ENCODE results near the gene STK38L.

Gene STK38L

DNA sequence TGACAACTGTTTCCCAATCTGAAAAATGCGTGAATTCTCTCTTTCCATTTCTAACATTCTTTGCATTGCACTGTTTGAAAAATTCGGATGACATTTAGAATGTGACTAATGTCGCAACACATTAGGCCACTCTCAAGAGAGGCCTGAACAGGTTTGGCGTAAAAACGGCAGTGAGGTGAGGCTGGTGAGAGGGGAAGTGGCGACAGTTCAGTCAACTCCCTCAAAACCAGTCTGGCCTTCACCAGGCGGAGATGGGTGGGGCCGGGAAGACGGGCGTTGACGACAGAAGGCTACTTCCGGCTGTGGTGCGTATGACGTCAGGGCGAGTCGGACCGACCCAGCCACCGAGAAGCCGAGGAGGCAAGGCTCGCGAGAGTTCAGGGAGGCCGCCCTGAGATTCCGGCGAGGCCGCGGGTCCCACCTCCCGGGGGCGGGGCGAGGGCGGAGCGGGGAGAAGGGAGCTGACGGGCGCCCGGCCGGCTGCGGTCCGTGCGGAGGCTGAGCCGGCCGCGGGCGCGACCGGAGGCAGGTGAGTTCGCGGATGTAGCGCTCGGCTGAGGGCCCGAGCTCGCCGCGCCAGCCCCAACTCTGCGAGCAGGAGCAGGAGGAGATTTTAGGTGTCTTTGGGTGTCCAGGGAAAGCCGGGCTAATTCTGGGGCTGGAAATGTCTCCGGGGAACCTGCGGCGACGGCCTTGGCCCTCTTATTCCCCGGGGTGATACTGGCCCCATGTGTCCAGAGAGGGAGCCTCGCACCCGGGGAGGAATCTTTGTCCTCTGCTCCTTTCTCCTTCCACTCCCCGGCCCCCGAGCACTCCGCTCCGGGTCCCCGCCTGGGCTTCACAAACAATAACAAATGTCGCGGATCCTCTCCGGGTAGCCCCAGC lies at the start of gene STK38L:
STK38L (plus strand) TSS at position 483 of the 885 bp plus-strand sequence. CDS start 53,435 bp downstream, outside the sequence.
- peak; percentile 96 for DNase-seq (ENCODE audit: low read depth)

DNA sequence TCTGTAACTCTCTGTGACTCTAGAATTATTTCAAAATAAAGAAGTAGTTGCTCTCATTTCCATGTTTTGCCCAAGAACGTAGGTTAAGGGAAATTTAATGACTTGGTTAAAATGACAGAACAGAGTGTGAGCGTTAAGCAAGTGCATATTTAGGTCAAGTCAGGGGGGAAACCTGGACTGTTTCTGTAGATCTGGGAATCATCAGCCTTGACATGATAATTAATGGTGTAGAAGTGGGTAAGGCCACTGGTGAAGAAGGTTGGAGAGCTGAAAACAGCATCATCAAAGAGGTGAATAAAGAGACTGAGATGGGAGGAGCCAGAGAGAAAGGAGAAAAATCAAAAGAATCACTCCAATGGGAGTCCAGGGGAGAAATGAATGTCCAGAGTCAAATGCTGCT lies 49.4 kb upstream of the STK38L start:
- DNase-seq (ENCODE audit: low read depth): no peak

DNA sequence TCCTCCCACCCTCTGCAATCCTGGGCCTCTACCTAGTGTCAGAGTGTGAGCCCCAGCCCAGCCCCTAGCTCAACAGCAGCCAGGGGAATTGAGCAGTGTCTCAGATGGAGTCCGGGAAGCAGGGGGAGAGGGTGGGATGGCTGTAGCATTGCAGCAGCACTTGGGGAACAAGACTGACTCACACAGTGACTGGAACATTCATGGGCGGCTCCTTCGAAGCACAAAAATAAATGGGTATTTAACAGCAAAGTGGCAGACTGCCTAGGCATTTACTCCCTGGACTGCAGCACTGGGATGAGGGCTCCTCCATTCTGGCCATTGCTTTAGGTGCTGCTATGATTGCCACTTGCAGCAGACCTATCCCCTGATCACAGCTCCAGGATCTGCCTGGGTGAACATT lies 46.0 kb upstream of the STK38L start:
- DNase-seq (ENCODE audit: low read depth): peak; percentile 58

DNA sequence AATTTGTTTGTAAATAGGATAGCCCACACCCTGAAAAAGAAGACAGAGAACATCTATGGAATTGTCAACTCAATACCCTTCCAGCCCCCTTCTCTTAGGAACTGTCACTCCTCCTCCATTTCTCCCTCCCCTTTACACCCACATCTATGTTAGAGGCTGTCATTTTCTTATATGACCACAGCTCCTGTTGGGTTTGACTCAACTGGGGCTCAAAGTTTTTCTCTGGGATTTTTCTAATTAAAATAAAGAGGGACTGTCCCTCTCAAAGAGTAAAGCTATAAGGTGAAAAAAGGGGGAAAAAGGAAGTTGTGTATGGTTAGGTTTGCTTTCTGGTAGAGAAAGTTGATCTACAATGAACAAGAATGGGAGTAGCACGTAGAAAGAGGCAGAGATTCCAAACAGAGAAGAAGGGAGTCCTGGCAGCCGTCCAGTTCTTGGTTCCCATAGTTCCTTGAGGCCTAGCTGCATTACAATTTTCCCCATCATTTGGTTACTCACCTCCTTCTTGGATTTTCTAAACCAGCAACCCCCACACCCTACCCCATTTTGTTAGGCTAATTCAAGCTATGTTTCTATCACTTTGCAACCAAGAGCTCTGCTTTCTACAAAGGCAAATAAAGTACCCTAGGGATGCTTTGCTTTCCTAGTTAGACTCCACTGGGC lies 44.3 kb upstream of the STK38L start:
- no peak for DNase-seq (ENCODE audit: low read depth)

DNA sequence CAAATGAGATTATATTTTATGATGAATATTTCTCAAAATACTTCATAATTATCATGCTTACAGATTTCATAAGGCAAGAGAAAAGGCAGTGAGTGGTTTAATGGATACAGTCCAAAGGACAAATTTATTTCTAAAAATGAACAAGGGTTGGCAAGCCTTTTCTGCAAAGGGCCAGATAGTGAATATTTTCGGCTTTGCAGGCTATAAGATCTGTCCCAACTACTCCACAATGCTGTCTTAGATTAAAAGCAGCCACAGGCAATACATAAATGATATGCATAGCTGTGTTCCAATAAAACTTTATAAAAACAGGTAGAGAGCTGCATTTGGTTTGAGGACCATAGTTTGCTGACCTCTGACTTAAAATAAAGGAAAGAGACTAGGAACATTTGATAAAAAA lies 42.9 kb upstream of the STK38L start:
- no peak for DNase-seq (ENCODE audit: low read depth)

DNA sequence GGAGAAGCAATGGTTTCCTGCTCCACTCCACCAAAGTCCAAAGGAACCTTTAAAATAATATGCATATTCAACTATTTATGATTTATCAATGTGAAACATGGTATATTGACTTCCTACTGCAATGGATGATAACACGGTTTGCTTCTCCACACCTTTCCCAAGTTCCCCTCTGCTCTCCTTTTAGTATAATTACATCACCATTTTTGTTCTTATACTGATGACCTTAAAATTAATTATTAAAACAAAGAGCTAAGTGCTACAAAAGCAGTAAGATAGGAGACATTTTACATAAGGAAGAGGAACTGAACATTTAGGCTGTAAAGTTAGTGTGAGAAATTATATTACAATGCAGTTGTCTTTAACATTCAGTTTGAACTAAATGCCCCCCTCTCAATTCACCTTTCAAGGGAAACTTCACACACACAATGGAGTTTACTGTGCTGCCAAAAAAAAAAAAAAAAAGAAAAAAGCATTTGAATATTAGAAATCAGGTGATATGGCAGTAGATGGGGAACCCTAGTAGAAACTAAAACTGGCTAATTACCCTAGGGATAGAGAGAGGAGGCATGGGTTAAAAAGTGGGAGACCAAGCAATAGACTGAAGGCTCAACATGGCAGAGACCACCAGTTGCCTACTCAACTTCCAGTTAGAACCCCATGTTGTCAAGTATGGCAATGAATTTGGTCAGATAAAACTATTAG lies 37.1 kb upstream of the STK38L start:
- no peak for DNase-seq (ENCODE audit: low read depth)

DNA sequence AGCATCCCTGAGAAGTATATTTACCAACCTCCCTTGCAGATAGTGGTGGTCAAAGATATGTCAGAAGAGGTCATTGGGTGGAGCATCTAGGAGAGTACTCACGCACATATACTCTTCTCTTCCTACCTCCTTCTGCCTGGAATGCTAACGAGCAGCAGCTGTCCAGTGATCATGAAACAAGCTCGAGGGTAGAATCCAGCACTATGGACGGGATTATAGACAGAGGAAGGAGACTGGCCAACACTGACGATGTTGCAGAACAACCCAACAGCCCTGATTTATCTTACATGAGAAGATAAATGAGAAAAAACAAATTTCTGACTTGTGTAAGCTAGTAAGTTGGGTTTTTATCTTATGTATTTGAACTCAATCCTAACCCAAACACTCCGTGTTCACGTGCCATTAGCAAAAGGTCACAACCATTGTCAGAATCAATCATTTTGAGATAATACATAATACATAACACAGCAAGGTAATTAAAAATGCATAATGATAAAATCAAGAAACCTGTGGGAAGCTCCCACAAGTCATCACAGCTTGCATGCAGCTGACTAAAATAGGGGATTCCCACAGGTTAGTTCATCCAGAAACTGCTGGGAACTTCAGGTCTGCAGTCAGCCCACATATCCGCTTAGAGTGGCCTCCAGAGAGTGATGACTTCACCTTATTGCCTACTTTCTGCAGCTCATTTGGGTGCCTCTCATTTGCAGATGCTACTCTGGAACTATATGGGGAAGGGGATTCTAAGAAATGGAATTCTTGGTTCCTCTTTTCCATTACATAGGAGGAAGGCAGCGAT lies 36.3 kb upstream of the STK38L start:
- no peak for DNase-seq (ENCODE audit: low read depth)

DNA sequence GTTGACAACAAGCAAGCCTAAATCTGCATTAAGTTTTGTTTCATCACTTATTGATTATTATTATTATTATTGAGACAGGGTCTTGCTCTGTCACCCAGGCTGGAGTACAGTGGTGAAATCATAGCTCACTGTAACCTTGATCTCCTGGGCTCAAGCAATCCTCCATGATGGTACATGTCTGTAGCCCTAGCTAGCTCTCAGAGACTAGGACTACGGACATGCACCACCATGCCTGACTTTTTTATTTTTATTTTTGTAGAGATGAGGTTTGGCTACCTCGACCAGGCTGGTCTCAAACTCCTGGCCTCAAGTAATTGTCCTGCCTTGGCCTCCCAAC lies 35.7 kb upstream of the STK38L start:
- no peak for DNase-seq (ENCODE audit: low read depth)

DNA sequence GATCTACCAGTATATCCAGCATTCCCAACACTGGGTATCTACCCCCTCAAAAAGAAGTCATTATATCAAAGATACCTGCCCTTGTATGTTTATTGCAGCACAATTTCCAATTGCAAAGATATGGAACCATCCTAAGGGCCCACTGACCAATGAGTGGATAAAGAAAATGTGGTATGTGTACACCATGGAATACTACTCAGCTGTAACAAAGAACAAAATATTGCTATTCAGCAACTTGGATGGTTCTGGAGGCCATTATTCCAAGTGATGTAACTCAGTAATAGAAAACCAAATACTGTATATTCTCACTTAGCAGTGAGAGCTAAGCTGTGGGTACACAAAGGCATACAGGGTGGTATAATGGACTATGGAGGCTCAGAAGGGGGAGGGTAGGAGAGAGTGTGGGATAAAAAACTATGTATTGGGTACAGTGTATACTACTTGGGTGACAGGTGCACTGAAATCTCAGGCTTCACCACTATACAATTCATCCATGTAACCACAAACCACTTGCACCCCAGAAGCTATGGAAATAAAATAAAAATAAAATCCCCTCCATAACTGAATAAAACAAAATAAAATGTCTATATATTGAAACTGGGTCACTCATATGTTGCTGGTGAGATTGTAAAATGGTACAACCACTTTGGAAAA lies 34.7 kb upstream of the STK38L start:
- no peak for DNase-seq (ENCODE audit: low read depth)

DNA sequence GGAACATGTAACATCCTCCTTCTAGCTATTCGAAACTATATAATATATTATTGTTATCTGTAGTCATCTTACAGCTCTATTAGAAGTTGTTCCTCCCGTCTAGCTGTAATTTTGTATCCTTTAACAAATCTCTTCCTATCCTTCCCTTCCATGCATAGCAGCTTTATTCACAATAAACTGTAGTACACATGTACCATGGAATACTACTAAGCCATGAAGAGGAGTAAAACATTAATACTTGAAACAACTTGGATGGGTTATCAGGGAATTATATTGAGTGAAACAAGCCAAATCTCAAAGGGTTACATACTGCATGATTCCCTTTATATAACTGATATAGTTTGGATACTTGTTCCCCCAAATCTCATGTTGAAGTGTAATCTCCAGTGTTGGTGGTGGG lies 33.9 kb upstream of the STK38L start:
- DNase-seq (ENCODE audit: low read depth): no peak

DNA sequence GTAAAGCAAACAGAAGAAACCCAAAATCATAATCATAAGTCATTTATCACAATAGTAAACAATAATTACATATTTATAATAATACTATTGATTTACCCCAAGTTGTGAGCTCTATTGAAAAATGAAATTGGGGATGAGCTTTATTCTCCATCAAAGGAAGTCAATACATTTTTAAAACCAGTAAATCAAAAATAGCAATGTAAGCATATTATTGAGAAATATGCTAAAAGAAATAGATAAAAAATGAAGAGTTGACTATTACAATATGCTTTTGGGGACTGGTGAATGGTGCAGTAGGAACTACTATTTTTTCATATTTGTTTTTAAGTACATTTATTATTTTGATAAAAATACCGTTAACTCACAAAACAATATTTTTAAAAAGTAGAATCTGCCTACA lies 31.2 kb upstream of the STK38L start:
- DNase-seq (ENCODE audit: low read depth): no peak

DNA sequence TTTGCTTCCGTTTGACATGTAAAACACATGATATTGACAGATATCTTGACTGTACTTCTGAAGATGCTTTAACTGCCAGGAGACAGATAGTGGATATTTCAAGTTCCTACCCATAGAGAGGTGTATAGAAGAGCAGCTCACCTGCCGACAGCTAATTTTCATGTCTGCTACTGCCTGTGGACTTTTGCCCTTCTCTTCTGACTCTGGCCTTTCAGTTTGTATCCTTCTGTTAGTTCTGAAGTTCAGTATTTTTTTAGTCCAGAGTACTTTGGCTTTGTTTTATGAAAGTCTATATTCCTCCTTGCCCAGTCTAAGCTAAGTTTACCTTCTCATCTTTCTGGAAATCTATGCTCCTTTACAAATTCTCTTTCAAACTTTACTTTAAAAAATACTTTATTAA lies 30.8 kb upstream of the STK38L start:
- DNase-seq (ENCODE audit: low read depth): no peak

DNA sequence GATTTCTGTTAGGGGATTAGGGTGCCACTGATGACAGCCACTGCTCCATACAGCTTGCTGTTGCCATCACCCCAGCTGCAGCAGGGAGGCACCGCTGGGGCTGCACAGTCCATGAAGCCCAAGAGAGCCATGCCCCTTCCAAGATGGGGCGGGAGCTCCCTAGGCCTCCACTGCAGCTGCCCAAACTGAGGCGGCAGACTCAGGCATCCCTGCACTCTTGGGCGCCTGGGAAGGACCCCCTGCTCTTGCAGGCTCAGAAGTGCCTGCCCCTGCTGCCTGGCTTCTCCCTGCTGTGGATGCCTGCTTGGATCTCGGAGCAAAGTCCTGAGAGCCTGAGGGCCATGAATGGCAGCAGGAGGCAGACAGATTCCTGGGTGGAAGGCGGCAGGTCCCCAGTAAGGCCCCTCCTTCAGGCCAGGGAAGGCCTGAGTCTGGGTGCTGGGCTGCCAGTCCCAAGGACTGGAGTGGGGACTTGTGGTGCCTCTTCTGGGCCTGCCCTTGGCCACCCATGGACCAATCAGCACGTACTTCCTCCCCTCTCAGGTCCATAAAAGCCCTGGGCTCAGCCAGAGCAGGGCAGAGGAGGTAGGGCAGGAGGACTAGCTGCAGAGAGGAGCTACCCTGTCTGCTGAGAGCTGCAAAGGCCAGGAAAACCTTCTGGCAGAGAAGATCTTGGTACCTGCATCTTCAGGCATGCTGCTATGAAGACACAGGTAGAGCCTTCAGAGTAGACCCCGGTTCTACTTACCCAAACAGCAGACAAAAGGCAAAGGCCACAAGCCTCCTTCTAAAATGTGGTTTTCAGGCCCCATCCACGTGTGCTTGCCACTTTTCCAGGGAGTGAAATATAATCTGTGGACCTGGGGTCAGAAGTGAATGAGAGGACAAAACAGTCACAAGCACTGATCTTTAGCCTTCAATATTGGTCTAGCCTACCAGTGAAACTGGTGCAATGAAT lies 30.0 kb upstream of the STK38L start:
- DNase-seq (ENCODE audit: low read depth): no peak

DNA sequence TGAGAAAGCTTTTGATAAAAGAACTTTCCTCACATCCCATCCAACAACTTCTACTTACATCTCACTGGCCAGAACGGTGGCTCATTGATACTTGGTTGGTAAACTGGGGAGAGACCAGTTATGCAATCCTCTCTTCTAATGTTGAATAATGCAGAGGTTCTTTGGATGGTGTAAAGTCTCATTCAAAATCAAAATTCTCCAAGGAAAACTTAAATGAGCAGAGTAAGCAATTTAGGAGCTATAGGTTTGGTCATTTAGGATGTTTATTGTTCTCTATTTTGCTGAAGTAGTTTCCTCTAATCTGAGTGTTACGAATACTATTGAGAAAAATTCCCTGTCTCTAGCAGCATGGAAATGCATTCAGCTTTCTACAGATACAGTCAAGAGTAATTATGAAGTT lies 26.5 kb upstream of the STK38L start:
- DNase-seq (ENCODE audit: low read depth): no peak

DNA sequence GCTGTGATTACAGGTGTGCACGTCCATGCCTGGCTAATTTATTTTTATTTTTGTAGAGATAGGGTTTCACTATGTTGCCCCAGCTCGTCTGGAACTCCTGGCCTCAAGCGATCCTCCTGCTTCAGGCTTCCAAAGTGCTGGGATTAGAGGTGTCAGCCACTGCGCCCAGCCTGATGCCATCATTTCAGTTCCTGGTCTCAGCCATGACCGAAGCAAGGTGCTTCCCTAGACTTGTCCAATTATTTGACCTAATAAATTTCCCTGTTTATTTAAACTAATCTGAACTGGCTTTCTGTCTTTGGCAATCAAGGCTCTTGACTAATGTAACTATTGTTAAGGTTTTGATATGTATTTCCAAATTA lies 24.4 kb upstream of the STK38L start:
- no peak for DNase-seq (ENCODE audit: low read depth)

DNA sequence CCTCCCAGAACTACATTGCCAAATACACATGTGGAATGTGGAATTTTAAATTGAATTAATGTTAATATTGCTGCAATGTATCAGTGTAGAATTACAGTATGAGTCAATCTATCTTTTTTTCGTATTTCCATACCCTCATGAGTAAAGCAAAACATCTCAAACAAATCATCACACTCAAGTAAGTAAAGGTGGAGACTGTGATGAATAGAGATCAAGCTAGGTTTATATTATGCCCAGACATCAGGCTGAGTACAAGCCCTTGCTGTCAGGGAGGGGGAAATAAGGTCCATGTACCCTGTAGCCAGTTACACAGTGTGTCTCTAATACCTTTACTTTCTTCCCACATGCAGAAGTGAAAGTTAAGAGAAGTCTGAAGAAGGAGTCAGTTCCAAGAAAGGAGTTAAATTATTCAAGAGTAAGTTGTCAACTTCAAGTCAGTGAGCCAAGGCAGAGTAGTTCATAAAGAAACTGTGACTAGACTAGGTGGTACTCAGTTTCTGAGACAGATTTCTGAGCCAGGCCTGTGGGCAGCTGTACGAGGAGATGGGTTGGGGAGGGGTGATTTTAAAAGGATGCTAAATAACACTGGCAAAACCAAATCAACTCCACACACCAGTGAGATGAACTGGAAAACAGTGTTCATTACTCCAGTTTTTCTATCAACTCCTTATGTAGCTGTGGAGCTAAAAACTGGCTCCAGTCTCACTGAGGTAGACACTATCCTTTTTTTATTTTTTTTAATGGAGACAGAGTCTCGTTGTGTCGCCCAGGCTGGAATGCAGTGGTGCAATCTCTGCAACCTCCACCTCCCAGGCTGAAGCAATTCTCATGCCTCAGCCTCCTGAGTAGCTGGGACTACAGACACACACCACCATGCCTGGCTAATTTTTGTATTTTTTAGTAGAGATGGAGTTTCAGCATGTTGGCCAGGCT lies 23.8 kb upstream of the STK38L start:
- DNase-seq (ENCODE audit: low read depth): peak; percentile 73

DNA sequence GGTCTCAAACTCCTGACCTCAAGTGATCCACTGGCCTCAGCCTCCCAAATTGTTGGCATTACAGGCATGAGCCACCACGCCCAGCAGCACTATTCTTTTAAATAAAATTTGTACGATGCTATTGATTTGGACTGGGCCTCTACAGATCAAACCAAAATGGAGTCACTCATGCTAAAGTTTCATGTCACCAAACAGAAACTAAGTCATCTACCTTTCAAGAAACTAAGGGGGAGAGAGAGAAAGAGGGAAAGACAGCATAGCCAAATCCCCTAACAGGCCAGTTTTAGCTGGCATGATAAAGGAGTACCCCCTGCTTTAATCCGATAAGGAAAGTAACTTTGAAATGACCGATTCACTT lies 23.1 kb upstream of the STK38L start:
- no peak for DNase-seq (ENCODE audit: low read depth)

DNA sequence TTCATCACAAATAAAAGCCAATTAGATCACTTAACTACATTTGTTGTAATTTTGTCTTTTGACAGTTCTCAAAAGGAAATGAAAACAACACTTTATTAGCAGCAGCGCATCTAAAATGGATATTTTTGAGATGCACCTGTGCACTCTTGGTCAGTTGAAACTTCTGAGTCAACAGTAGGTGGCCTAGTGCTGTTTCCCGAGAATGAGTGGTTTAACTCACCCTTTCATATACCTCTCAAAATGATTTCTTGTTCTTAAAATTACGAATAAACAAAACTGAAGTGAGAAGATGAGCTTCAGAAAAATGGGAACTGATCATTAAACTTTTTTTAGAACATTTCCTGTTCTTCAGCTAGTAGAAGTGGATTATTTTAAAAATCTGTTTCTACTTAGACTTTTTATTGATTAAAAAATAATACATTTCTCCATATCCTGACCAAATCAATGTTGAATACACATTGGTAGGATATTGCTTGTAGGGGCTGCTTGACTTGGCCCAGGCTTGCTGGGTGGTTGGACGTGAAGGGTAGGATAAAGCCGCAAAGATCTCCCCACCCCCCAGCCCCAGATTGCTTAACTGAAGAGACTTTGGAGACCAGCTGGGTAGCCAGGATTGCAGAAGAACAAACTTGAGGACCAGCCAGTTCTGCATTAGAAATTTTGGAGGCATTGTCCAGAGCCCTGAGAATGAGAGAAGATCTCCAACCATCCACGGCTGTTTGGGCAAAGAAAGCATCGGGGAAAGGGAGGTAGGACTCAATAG lies 22.3 kb upstream of the STK38L start:
- DNase-seq (ENCODE audit: low read depth): no peak

DNA sequence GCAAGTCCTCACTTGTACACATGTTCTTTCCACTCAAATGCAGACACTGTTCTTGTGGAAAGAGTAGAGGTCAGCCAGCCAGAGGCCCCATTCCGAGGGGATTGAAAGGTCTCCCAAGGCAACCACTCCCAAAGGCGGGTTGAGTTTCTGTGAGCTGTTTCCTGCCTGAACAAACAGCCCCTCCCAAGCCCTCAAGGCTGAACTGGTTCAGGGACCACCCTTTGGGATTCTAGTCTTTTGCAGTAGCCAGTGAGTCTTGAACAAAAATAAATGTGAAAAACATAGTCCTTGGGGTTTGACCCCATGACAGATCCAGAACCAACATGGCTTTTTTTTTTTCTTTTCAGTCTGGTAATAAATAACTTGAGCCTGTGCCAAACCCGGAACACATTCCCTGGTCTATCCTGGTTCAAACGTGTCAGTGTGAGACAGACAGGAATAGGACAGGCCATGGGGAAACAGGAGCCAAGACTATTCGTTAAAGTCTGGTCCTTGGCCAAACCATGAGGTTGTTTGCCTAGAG lies 17.6 kb upstream of the STK38L start:
- DNase-seq (ENCODE audit: low read depth): no peak
